HL-60 (cell line): ENCODE results near the gene GPNMB.

Source experiments
- DNase-seq, 2 experiments: peaks; one replicate each; pipeline ENCODE4 v3.0.0-alpha.2; 2010 to 2020; ENCODE audit warnings: low read depth in 1 of 2, low spot score in 1 of 2
- H3K27ac ChIP-seq: fragments of 250-450 bp; sonication (Bioruptor Pico); replicated peaks from 2 replicates; pipeline ENCODE4 v1.5.1; 2020; ENCODE audit warnings: mild to moderate bottlenecking, moderate library complexity
- H3K27me3 ChIP-seq: fragments of 250-450 bp; sonication (Bioruptor Pico); 2 replicates; pipeline ENCODE4 v1.5.1; 2021; ENCODE audit warnings: mild to moderate bottlenecking, moderate library complexity; ENCODE audit not compliant: insufficient read depth, poor library complexity, severe bottlenecking
- H3K4me3 ChIP-seq: replicated peaks from 2 replicates; pipeline ENCODE4 v1.5.1; 2011; ENCODE audit warnings: mild to moderate bottlenecking, control low read depth, low read length; ENCODE audit not compliant: insufficient read depth
- CTCF ChIP-seq: IDR thresholded peaks from one replicate; pipeline ENCODE4 v1.5.1; 2011; ENCODE audit warnings: low read length, control low read depth, inconsistent platforms; ENCODE audit not compliant: insufficient read depth
- GABPA ChIP-seq: IDR thresholded peaks from 2 replicates; pipeline ENCODE4 v1.6.1; 2012; ENCODE audit warnings: low read depth
- POLR2AphosphoS5 ChIP-seq: IDR thresholded peaks from 2 replicates; pipeline ENCODE4 v1.6.1; 2012; ENCODE audit warnings: low read depth
- REST ChIP-seq: IDR thresholded peaks from 2 replicates; pipeline ENCODE4 v1.6.1; 2012; ENCODE audit warnings: low read depth; ENCODE audit not compliant: insufficient replicate concordance
- SPI1 ChIP-seq: IDR thresholded peaks from 2 replicates; pipeline ENCODE4 v1.6.1; 2012; ENCODE audit warnings: low read depth, mild to moderate bottlenecking, borderline replicate concordance

The GPNMB gene

GRCh38 chr7:23214423-23214822 is 32.2 kb upstream of the GPNMB start:
- H3K27ac ChIP-seq: no peak overlapping the region
- no peak overlapping the region for H3K4me3 ChIP-seq
- no peak for DNase-seq
- TF ChIP-seq SPI1: no peak
- TF ChIP-seq POLR2AphosphoS5: no peak
- TF ChIP-seq CTCF: no peak
- no peaks in the 10 kb centered on the region for H3K27me3 ChIP-seq

- Histone ChIP-seq H3K27ac (no peak overlapping the region), H3K27me3 (no peaks in the 10 kb centered on the region), H3K4me3 (no peak overlapping the region)
- no peak for TF ChIP-seq GABPA
- no peak for TF ChIP-seq REST
- no peak for TF ChIP-seq POLR2AphosphoS5
- no peak for TF ChIP-seq SPI1
- no peak for TF ChIP-seq CTCF
- DNase-seq: no peak
Observed at GRCh38 chr7:23214938-23215337, 31.6 kb upstream of the GPNMB start.

GRCh38 chr7:23216021-23216420 is 30.6 kb upstream of the GPNMB start:
- Histone ChIP-seq H3K4me3 (no peak overlapping the region), H3K27me3 (no peaks in the 10 kb centered on the region), H3K27ac (no peak overlapping the region; the same call in 1 of the 2 replicates)
- no peak for TF ChIP-seq POLR2AphosphoS5
- TF ChIP-seq SPI1: peak; percentile 96
- DNase-seq: peak in 1 of 2 experiments; percentile 80

GRCh38 chr7:23218196-23218595 is 28.4 kb upstream of the GPNMB start:
- DNase-seq: no peak
- Histone ChIP-seq H3K27me3 (no peaks in the 10 kb centered on the region), H3K27ac (no peak overlapping the region), H3K4me3 (no peak overlapping the region)
- TF ChIP-seq SPI1: no peak
- no peak for TF ChIP-seq CTCF
- no peak for TF ChIP-seq GABPA
- no peak for TF ChIP-seq REST
- no peak for TF ChIP-seq POLR2AphosphoS5
